Kidney epithelial cell (primary cell): ENCODE measurements around the gene CNTNAP2. TPM values are rescaled to one million over a fixed set of nuclear protein-coding genes. Genes with fewer than 3 reads are reported as not detected.

Experiments used
- DNase-seq: peaks from one replicate; pipeline ENCODE4 v3.0.0-alpha.2; 2010; ENCODE audit warnings: low read depth
- H3K27me3 ChIP-seq: 2 replicates; pipeline ENCODE4 v1.6.0; 2011; ENCODE audit warnings: low read length; ENCODE audit not compliant: control insufficient read depth, insufficient read depth
- H3K36me3 ChIP-seq: 2 replicates; pipeline ENCODE4 v1.5.1; 2011; ENCODE audit warnings: low read length; ENCODE audit not compliant: control insufficient read depth, insufficient read depth
- H3K4me3 ChIP-seq: 2 replicates; pipeline ENCODE4 v1.5.1; 2011; ENCODE audit warnings: low read depth, mild to moderate bottlenecking, control low read depth, low read length
- total RNA-seq: library from RNA; depleted of rRNA; stranded (reverse); fragments of >200 nt; gene quantifications from 2 replicates; pipeline ENCODE4 v1.2.3, GENCODE V29; 2015
- TF ChIP-seq, protein P1 (sequence below): IDR thresholded peaks from 2 replicates; pipeline ENCODE4 v1.5.1; 2011; ENCODE audit warnings: mild to moderate bottlenecking, moderate library complexity, low read length, control low read depth, inconsistent platforms; ENCODE audit not compliant: insufficient read depth, poor library complexity, severe bottlenecking

The CNTNAP2 gene
- total RNA-seq, 1 donor from 2014 or later, result 14.0 TPM

DNA sequence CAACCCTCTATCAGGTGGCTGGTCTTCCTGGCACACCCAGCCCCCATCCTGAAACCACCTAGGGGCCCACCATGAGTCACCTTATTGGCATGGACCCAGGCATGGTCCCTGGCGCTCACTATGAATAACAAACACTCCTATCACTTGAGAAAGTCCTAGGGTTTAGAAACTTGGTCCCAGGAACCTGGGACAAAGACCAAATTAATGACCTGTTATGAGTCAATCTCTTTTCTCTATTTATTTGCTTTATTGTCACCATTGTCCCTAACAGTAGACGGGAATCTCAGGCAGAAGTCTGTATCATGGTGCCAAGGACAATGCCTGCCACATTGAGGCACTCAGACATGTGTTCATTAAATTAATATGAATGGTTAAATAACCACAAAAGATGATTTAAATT lies 1874.3 kb downstream of the CNTNAP2 start:
- no peaks in the 10 kb centered on the region for H3K27me3 ChIP-seq
- no peak overlapping the region for H3K4me3 ChIP-seq
- no peak for DNase-seq
- no peaks in the 10 kb centered on the region for H3K36me3 ChIP-seq
- TF ChIP-seq, protein P1, sequence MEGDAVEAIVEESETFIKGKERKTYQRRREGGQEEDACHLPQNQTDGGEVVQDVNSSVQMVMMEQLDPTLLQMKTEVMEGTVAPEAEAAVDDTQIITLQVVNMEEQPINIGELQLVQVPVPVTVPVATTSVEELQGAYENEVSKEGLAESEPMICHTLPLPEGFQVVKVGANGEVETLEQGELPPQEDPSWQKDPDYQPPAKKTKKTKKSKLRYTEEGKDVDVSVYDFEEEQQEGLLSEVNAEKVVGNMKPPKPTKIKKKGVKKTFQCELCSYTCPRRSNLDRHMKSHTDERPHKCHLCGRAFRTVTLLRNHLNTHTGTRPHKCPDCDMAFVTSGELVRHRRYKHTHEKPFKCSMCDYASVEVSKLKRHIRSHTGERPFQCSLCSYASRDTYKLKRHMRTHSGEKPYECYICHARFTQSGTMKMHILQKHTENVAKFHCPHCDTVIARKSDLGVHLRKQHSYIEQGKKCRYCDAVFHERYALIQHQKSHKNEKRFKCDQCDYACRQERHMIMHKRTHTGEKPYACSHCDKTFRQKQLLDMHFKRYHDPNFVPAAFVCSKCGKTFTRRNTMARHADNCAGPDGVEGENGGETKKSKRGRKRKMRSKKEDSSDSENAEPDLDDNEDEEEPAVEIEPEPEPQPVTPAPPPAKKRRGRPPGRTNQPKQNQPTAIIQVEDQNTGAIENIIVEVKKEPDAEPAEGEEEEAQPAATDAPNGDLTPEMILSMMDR, result no peak

DNA sequence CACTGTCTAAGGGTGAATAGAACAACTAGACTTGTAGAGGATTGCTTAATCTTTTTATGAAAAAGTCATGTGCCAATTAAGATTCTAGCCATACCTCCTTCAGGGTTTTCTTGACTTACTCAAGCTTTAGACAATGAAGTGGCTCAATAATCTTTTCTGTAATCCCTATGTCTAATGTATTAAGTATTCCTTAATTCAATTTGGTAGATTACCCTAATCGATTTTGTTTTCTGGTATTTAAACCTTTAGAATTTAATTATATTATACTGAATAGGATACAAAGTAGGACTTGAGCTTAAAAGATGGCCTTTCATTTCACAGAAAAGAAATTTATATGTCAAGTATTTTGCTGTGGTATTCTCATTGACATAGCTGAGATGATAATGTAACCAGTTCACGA lies 1876.1 kb downstream of the CNTNAP2 start:
- Histone ChIP-seq H3K27me3 (no peaks in the 10 kb centered on the region), H3K36me3 (no peaks in the 10 kb centered on the region), H3K4me3 (no peak overlapping the region)
- TF ChIP-seq, protein P1, result no peak
- no peak for DNase-seq

DNA sequence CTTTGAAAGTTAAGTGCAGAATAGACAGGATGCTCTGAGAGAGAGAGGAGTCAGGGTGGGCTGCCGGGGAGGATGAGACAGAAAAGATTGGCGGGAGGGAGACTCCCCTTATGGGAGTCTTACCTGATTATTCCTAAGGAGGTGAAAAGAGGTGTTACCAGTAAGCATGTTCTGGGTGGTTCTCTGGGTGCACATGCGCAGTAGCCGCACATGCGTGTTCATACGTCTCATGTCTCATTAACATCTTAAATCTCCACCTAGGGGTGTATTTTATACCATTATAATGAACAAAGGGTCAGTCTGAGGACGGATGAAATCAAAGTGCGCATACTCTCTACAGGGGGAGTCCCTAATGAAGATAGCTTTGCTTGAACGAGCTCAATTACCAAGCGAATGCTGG lies 1881.0 kb downstream of the CNTNAP2 start:
- TF ChIP-seq, protein P1, result no peak
- DNase-seq, result no peak
- Histone ChIP-seq H3K36me3 (no peaks in the 10 kb centered on the region), H3K4me3 (no peak overlapping the region), H3K27me3 (no peaks in the 10 kb centered on the region)

DNA sequence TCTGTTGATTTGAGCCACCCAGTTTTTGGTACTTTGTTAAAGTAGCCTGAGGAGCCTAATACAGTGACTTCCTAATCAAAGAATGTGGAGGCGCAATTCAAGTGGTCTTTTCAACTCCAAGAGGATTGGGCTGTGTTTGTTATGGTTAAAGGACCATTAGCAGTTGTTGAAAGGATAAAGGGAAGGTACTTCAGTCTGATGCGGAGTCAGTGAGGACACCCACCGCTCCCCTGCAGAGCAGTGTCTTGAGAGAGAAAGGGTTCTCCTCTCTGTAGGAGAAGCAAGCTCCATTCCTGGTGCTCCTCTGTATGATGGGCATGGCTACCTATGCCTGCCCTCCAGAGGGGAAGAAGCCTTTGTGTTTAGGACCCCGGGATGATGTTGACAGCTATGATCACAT lies 1883.4 kb downstream of the CNTNAP2 start:
- TF ChIP-seq, protein P1, result no peak
- H3K4me3 ChIP-seq, result no peak overlapping the region
- H3K36me3 ChIP-seq, result no peaks in the 10 kb centered on the region
- H3K27me3 ChIP-seq, result no peaks in the 10 kb centered on the region
- DNase-seq, result no peak

DNA sequence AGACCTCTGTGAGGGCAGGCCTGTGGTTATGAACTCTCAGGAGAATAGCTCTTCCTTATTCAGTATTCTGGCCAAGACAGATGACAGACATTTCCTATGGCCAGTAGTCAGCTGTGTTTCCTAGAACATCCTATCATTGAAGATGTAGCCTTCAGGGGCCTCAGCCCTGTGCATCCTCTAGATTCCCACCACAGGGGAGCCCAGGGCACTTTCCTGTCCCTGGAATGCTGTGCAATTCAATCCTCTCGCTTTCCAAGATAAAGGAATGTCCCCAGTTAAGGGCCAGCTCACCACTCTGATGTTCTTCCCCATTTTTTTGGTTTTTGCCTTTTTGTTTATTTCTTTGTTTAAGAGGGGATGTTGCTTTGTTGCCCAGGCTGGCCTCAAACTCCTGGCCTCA lies 1895.2 kb downstream of the CNTNAP2 start:
- Histone ChIP-seq H3K36me3 (no peaks in the 10 kb centered on the region), H3K4me3 (no peak overlapping the region), H3K27me3 (no peaks in the 10 kb centered on the region)
- no peak for DNase-seq
- TF ChIP-seq, protein P1, result no peak

DNA sequence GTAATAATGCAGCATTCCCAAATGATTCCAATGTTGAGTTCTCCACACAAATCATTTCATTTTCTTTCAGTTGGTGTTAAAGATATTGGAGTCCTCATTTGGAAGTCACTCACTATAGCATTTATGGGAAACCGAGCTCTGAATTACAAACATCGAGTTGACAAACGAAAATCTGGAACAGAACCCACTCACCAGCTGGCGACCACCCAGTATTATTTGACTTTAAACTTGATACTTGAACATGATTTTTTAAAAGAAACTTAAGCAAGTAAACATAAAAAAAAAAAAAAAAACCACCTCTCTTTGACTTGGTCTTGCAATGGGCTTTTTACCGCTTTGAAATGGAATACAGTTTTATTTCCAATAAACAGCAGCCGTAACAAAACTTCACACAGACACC lies 1897.4 kb downstream of the CNTNAP2 start:
- Histone ChIP-seq H3K27me3 (no peaks in the 10 kb centered on the region), H3K36me3 (no peaks in the 10 kb centered on the region), H3K4me3 (no peak overlapping the region)
- TF ChIP-seq, protein P1, result no peak
- no peak for DNase-seq
